ENCODE data around the gene PARL.

Gene PARL, protein sequence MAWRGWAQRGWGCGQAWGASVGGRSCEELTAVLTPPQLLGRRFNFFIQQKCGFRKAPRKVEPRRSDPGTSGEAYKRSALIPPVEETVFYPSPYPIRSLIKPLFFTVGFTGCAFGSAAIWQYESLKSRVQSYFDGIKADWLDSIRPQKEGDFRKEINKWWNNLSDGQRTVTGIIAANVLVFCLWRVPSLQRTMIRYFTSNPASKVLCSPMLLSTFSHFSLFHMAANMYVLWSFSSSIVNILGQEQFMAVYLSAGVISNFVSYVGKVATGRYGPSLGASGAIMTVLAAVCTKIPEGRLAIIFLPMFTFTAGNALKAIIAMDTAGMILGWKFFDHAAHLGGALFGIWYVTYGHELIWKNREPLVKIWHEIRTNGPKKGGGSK

DNA sequence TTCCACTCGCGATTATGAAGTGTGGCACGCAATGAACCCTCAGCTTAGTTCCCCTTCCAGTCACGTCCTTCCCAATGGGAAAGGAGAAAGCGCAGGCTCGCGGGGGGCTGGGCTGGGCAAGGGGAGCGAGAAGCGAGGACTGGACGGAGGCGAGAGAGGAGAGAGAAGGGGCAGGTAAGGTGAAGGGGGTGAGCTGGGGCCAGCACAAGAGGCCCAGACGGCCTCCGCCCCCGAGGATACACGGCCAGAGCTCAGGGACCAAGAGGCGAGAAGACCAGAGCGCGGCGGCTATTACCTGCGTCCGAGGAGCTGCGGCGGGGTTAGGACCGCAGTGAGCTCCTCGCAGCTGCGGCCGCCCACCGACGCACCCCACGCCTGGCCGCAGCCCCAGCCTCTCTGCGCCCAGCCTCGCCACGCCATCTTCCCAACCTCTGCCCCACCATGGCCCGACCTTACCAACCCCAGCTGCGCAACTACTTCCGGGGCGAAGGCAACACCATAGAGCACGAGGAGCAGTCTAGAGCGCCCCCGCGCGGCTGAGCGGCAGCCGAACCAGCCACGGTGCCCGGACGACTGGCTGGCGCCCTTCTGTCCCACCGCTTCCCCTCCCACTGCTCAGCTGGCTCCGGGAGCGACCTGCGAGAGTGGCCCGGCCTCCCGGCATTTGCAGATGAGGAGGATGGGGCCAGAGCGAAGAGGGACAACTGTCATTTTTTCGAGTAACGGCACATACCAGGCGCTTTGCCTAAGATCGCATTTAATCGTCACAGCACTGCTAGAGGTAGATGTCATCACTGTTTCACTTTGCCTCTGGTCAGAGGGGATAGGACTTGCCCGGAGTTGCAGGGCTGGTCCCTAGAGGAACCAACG lies at the start of gene PARL:
Gene PARL, minus strand, starts transcription at position 454 of the 870 bp plus-strand sequence. Its CDS starts 34 bp downstream, at position 420.
- peak; percentile 95 for DNase-seq

DNA sequence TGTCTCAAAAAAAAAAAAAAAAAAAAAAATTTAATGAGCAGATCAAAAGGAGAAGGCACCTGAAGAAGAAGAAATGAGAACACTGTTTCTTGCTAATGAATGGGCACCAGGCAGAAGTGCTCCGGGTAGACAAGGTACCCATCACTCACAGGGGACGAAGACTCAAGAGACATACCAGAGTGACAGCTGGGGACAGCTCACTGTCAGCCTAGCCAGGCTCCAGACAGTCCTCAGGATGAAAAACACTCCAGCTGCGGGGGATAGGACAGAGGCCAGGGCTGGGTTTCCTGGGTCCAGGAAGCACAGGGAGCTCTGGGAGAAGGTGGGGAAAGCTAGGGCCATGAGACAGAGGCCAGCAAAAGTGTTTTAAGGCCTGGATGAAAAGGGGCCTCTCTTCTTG lies 48.5 kb upstream of the PARL start:
- no peak for DNase-seq

DNA sequence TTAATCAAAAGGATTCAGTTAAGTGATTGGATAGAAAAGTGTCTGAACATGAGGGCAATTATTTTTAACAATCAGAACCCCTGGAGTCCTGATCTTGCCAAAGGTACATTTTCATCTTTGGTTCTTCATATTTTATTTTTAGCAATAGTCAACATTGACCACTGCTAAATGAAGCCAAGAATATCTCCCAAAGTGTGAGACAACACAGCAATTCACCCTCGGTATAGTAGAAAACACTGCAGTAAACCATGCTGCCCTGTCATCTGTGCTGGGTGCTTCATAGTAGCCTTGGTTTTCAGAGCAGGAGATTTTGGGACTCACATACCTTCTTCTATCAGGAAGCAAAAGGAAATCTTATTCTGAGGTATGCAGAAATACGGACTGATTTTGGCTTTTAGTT lies 47.2 kb upstream of the PARL start:
- DNase-seq: no peak

DNA sequence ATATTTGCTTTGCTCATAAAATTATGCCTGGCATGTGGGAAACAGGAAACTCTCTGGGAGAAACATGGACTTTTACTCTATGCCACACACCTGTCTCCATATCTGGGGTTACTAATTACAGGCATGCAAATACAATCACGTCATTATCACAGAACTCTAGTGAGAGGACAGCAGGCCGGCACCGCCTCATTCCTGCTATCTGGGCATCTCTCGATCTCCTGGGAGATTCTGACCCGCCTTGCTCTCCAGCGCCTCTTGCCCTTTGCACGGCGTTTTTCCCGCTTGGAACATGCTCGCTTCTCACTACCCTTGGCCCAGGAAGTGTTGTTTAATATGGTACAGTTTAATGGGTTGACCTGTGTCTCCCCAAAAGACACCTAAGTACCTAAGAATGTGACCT lies 45.4 kb upstream of the PARL start:
- DNase-seq: no peak

DNA sequence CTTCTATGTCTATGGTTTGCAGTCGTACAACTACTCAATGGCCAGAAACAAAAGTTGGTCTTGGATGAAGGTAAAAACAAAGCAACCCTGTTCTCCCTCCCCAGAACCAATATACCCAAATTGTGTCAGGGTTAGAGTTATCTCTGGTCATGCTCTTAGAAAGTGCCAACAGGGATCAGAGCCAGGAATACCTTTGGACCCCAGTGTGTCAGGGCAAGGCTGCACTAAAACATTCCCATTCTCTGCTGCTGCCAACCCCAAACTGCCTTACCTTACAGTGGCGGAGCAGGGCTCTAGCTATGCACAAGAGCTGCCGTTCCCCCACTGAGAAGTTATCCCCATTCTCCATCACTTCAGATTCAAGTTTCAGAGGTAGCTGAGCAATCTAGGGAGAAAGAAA lies 42.4 kb upstream of the PARL start:
- DNase-seq: no peak

DNA sequence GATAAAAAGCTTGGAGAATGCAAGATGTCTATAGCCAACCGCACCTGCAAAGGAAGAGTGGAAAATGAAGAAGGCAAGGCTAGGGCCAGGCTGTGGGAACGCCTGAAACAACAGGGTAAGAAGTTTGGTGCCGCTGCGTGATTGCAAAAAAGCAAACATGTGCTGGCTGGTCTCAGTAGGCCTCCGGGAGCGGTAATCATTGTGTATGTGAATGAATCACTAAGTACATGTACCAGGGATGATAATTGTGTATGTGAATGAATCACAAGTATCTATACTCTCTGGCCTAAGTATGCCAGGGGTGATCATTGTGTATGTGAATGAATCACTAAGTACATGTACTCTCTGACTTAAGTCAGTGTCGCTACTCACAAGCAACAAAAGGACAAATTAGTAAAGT lies 40.3 kb upstream of the PARL start:
- no peak for DNase-seq

DNA sequence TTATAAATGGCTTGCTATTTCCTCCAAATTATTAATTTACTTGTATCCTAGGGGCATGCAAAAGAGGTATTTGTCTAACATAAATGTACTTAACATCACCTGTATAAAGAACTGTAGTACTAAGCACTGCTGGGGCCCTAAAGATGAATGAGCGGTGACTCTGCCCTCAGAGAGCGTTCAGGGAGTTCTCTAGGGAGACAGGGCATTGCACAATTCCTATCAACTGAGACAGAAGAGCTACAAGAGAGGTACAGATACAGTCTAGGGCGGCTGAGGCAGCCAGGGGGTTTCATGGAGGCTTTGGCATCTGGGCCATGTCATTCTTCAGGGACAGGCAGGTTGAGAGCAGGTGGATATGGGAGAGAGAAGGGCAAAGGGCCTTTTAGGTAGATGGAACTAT lies 39.9 kb upstream of the PARL start:
- DNase-seq: no peak

DNA sequence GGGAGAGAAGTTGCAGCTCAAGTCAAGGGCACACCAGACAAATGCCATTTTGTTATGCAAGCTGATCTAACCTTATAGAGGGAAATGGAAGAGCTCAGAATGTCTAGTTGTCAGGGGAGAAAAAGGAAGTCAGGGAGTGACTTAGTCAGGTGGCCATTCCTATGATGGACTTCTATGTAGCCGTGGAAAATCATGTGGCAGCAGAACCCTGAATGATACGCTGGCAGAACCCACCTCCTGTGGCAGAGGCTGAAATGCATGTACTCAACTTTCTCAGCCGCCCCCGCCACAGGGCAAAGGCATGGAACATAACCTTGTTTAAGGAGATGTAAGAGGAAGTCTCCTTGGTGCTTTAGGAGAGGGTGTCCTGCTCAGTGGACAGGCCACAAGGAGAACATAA lies 37.7 kb upstream of the PARL start:
- no peak for DNase-seq

DNA sequence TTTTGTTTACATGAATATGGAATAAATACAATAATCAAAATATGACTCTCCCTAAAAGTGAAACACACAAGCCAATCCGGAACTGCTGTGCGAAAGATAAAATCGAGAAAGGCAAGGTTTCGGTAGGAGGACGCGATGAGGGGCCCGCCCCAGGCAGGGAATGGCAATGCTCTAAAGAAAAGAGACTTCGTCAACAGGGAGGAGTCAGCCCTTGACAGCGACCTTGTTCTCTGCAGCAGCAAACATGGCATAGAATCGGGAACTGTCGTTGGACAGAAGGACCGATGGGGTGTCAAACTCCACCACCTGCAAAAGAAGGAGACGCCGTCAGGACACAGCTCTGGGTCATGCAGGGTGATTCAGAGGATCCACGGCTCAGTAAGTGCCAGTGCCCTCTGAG lies 36.4 kb upstream of the PARL start:
- DNase-seq: no peak

DNA sequence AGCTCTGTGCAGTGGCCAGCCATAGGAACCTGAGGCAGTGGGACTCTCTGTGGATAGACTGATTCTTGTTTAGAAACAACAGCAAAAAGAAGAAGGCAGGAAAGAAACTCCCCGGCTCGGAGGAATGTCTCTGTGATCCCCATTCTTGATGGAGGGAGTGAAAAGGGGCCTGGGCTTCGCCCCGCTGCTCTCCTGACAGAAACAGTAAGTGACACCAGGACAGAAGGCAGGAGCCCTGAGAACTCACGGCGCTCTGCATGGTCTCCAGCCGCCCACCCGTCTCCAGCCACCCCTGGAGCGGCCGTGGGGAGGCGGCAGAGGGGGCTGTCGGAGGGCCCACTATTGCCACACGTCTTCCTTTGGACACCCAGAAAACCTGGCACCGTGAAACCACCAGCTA lies 35.7 kb upstream of the PARL start:
- no peak for DNase-seq

DNA sequence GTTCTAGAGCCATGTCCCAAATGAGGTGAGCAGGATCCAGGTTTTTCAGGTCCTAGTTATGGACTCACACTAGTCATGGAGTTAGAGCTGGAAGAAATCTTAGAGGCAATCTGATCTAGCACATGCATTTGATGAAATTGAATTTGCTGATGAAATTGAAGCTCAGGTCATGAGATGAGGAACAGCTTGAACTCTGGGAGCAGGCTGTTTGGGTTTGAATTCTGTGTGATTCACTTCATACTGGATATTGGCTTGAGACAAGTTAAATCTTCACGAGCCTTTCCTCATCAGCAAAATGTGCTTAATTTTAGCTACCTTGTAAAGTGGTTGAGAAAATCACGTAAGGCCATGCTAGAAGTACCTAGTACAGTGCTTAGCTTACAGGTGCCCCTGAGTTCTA lies 33.5 kb upstream of the PARL start:
- no peak for DNase-seq

DNA sequence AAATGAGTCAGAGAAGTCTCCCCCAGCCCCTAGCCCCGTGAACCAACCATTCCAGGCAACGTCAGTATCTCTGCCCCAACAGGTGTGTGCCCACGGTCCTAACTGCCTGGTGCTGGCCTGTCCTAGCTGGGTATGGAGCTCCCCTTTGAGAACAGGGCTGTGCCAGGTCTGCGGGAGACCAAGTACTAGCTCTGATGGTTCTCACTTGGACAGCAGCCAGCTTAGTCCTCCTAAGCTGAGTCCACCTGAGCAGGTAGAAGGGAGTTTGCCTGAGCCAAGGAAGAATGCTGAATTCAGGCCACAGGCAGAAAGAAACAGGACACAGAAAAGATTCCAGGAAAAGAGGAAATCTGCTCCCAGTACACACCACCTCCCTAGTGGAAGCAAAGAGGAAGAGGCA lies 33.1 kb upstream of the PARL start:
- no peak for DNase-seq

DNA sequence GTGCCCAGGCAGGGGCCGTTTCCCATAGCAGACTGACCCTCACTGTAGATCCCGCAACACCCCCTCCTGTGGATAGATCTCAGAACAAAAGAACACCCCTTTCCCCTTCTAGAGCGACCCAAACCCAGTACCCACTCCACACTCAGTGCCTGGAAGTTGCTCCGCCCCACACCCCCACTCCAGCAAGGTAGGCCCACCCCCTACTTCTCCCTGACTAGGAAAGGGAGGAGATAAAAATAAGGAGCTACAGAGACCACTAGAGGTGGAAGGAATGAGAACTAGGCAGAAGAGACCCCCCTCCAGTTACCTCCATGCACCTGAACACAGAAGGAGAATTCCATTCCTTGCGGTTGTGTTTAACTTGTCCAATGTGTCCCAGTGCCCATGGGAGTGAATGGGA lies 30.2 kb upstream of the PARL start:
- DNase-seq: no peak

DNA sequence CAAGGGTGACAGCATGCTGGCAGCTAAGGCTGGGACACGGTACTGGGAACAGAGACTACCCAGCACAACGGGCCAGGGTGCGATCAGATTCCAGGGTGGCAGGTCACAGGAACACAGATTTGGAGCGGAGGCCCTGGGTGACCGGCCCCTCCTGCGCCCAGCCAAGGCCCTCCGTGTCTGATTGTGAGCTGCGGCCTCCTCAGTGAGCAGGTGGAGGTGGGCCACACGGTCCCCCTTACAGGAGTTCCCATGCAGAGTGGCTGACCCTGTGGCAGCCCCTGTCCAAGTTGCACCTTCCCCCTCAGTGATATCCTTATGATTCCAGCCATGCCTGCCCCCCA lies 28.9 kb upstream of the PARL start:
- no peak for DNase-seq

DNA sequence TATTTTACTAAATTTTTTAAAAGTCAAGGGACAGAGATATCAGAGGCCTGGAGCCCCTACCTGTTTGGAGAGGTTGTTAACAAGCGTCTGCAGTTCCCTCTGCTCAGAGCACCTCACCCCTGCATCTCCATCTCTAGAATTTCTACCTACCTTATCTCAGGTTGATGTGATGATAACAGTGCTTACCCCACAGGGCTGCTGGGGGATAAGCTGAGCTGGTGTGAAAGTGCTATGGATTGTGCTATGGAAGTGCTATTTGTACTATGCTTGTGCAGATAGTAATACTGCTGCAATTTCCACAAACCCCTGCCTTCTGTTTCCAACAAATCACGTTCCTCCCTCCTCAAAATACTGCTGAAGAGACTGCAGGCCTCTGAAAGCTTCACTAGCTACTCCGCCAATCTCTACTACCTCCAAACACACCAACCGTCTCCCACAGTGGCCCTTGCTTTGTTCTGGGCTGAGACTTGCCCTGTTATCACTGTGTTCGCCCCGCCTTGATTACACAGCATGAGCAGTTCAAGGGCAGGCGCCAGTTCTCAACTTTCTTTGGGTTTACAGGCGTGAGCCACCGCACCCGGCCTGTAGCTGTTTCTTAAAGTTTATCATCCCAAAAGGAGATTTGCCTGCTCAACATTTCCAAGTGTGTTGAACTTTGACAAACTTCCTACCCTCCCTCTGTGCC lies 28.4 kb upstream of the PARL start:
- DNase-seq: no peak

DNA sequence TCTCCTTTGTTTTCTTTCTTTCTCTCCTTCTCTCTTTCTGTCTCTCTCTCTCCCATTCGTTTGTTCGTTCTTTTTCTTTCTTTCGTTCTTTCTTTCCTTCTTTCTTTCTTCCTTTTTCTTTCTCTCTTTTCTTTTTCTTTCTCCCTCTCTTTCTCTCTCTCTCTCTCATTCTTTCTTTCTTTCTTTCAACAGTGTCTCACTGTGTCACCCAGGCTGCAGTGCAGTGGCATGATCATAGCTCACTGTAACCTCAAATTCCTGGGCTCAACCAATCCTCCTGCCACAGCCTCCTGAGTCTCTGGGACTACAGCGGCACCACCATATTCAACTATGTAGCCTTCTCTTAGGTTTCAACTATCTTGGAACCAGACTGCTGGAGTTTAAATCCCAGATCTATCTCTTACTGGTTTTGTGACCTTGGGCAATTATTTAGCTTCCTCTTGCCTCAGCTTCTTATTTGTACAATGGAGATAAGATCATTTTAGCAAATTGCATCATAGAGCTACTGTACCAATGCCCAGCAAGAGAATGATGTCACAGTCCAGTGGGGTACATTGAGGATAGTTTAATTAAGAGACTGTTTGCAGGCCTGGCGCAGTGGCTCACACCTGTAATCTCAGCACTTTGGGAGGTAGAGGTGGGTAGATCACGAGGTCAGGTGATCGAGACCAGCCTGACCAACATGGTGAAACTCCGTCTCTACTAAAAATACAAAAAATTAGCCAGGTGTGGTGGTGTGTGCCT lies 27.3 kb upstream of the PARL start:
- no peak for DNase-seq

DNA sequence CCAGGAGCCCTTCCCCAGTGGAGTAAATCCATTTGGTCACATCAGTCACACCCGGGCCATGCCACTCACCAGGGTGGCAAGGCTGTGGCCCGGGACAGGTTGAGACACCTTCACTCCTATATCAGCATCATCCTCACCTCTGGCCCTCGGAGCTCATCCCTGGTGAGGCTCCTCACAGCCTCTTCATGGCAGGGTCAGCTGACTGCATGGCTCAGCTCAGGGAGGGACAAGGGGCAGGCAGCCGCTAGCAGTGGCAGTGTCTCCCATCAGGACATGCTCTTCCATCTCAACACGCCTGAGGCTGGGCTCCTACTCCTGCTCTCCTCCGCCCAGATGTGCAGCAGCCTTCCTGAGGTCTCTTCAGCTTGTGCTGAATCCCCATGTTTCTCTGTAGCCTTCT lies 26.4 kb upstream of the PARL start:
- DNase-seq: no peak

DNA sequence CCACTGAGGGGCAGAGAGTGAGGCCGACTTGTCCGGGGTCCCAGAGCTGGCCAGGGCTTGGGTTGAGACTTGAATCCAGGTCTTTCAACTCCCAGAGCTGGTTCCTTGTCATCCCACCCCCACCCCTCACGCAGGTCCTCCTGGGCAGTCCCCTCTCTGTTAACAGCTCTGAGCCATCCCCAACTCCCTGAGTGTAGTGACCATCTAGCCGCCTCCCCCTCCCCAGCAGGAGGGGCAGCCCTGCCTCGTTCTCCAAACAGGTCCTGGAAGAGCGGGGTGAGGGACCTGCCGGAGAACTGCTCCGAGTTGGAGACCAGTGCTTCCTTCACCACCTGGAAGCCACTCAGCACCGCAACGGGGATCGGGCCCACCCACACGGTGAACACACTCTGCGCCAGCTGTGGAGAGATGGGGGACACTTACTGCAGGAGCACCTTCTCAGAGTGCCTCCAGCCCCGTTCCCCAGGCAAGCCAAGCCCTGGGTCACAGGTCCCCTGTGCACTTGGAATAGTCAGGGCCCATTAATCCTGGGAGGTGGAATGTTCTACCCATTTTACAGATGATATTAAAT lies 24.4 kb upstream of the PARL start:
- DNase-seq: no peak

DNA sequence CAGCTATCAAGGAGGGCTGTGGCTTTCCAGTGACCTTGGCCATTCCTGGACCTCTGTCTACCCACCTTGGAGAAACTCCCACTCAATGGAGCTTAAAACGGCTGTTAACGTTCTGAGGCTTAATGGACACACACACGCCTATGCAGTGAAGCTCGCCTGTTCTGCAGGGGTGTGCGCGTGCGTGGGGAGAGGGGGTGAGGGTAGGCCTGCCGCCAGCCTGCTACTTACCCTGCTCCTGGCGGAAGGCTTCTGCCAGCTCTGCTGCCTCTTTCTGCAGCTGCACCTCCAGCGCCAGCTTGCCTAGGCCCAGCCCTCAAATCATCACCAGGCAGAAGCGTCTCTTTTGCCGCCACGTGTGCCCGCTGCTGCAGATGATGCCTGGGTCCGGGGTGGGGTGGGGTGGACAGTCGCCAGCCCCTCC lies 23.2 kb upstream of the PARL start:
- no peak for DNase-seq

DNA sequence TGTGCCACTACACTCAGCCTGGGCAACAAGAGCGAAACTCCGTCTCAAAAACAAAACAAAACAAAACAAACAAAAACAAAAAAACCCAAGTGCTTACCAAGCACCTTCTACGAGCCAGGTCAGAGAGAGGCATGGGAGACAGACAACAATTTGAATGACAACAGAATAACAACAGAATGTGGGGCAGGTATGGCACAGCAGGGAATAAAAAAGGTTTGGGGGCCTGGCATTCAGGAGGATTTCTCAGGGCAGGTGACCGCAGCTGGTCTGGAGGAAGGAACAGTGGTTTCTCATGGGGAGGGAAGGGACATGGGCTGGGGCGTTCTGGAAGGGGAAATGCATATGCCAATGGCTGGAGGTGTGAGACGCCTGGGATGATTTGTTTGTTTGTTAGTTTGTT lies 22.5 kb upstream of the PARL start:
- DNase-seq: no peak

DNA sequence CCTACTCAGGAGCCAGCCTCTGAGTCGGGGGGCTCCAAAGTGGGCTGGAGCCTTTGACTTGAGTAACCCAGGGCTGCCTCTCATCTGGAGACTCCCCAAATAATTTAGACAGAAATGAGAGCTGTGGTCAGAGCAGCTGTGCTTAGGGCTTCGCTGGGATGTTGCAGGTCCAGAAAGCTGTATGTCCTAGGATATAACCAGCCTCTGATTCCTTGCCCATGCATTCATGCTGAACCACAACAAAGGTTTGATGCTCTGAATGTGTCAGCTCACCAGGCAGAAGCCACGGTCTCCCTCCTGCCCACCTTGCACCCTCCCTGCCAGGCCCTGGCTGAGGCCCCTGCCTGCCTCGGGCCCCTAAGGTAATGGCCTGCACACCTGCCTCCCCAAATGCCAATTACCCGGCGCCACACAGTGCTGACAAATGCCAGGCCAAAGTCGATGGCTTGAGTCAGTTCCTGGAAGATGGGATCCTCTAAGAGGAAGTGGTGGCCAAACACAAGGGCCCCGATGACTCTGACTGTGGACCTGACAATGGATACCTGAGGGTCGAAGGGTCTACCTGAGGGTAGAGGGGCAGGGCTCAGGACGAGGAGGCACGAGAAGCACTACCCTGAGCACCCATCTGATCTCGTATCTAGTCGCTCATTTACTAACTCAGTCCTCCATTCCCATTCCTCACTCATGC lies 21.7 kb upstream of the PARL start:
- no peak for DNase-seq

All from CD4-positive, alpha-beta T cell treated with Interleukin-17A for 1 hour (primary cell).